T-cell (primary cell): ENCODE results near the gene SHISAL1. TPM values are rescaled to one million over a fixed set of nuclear protein-coding genes. Genes with fewer than 3 reads are reported as not detected.

ENCODE experiments used
- ATAC-seq, 4 experiments: fragments of 200-7000 bp in 3 of 4; fragments of 150-1000 bp in 1 of 4; cut with Tn5 transposase; replicated peaks in 1 of 4; 1 replicate in 3 of 4; 2 replicates in 1 of 4; pipeline ENCODE4 v1.10.0; 2021; ENCODE audit warnings: moderate library complexity in 3 of 4, mild to moderate bottlenecking in 2 of 4, moderate number of reproducible peaks in 1 of 4
- CTCF ChIA-PET, 2 donors: fragments of 300-600 bp; sonication (Branson Sonifier 250); formaldehyde crosslinking; loops; one replicate each; lab custom pipeline; 2022; ENCODE audit warnings: antibody characterized with exemption in 2 of 2; lab: Charles Lee
- POLR2A ChIA-PET, 2 donors: fragments of 300-600 bp; sonication (Branson Sonifier 250); formaldehyde crosslinking; loops; one replicate each; lab custom pipeline; 2022; ENCODE audit warnings: antibody characterized with exemption in 2 of 2; lab: Charles Lee
- DNase-seq, 35 experiments: peaks; one replicate each; pipeline versions ENCODE4 v3.0.0 to v3.0.0-alpha.2; 2013 to 2023
- H3K27ac ChIP-seq: one replicate; pipeline ENCODE4 v1.5.1; 2013; ENCODE audit warnings: low read length
- H3K27me3 ChIP-seq, 2 experiments: replicated peaks in 1 of 2; 1 replicate in 1 of 2; 2 replicates in 1 of 2; pipeline versions ENCODE4 v1.6.1 to v1.7.0; 2013; ENCODE audit warnings: low read length in 1 of 2, mixed read lengths in 1 of 2; ENCODE audit not compliant: control insufficient read depth in 2 of 2, insufficient read depth in 2 of 2; ENCODE audit errors: extremely low read depth in 1 of 2
- H3K36me3 ChIP-seq, 2 donors: 1 replicate in 1 of 2; 2 replicates in 1 of 2; pipeline versions ENCODE4 v1.6.1 to v1.7.0; 2013; ENCODE audit warnings: low read length in 1 of 2; ENCODE audit not compliant: control insufficient read depth in 2 of 2, insufficient read depth in 1 of 2; ENCODE audit errors: extremely low read depth in 1 of 2
- H3K4me1 ChIP-seq, 2 experiments: 1 replicate in 1 of 2; 2 replicates in 1 of 2; pipeline versions ENCODE4 v1.6.1 to v1.7.0; 2013; ENCODE audit warnings: low read length in 2 of 2, mixed read lengths in 1 of 2; ENCODE audit not compliant: insufficient read depth in 2 of 2, control insufficient read depth in 1 of 2; ENCODE audit errors: extremely low read depth in 1 of 2
- H3K4me3 ChIP-seq, 2 donors: 1 replicate in 1 of 2; 2 replicates in 1 of 2; pipeline versions ENCODE4 v1.5.1 to v1.7.0; 2013; ENCODE audit warnings: mild to moderate bottlenecking in 2 of 2, low read length in 1 of 2, moderate library complexity in 1 of 2; ENCODE audit not compliant: control insufficient read depth in 1 of 2; ENCODE audit errors: extremely low read depth in 1 of 2
- H3K9me3 ChIP-seq: 2 replicates; pipeline ENCODE4 v1.7.0; 2013
- H3K27ac Mint-ChIP-seq, 2 donors: one replicate each; pipeline ENCODE4 v1.8.0; 2020 to 2021; ENCODE audit warnings: mild to moderate bottlenecking in 2 of 2, mixed read lengths in 2 of 2
- H3K27me3 Mint-ChIP-seq, 2 donors: one replicate each; pipeline ENCODE4 v1.8.0; 2021 to 2022; ENCODE audit warnings: mixed read lengths in 2 of 2
- H3K36me3 Mint-ChIP-seq: one replicate; pipeline ENCODE4 v1.8.0; 2021; ENCODE audit warnings: mixed read lengths
- H3K4me1 Mint-ChIP-seq, 3 donors: one replicate each; pipeline ENCODE4 v1.8.0; 2020 to 2022; ENCODE audit warnings: mixed read lengths in 3 of 3, mild to moderate bottlenecking in 1 of 3
- H3K4me3 Mint-ChIP-seq, 3 donors: one replicate each; pipeline ENCODE4 v1.8.0; 2020 to 2022; ENCODE audit warnings: mild to moderate bottlenecking in 3 of 3, mixed read lengths in 3 of 3, moderate library complexity in 3 of 3
- H3K9me3 Mint-ChIP-seq, 3 donors: one replicate each; pipeline ENCODE4 v1.8.0; 2020 to 2022; ENCODE audit warnings: mixed read lengths in 3 of 3
- WGBS: methylation state at CpG from one replicate; pipeline ENCODE4 v1.1.5; 2013; ENCODE audit warnings: missing lambda C conversion rate; ENCODE audit not compliant: insufficient coverage; 5-methylcytosine and 5-hydroxymethylcytosine counted together
- total RNA-seq, 35 experiments: library from RNA in 6 of 35; stranded (reverse) in 6 of 35; fragments of 120-200 nt in 1 of 35; gene quantifications; one replicate each; pipeline versions ENCODE4 v1.2.1 to v1.2.4 and lab custom pipeline; 2013 to 2026

Gene SHISAL1
- total RNA-seq, 5 donors from 2014 or later (not counting 1 experiment from before 2014, with no cell fraction given) = 0.03 to 0.06 TPM; not detected in 3

GRCh38 chr22:44286646-44287045 is 26.1 kb downstream of the SHISAL1 start:
- H3K27me3 Mint-ChIP-seq = peaks cover 8 to 13% of the 10 kb centered on the region in 2 donors
- peaks cover 0 to 46% of the 10 kb centered on the region in 2 experiments for H3K27me3 ChIP-seq
- ATAC-seq (no peak), DNase-seq (no peak)
- no peak overlapping the region for H3K27ac Mint-ChIP-seq
- no peak overlapping the region for H3K27ac ChIP-seq
- no peaks in the 10 kb centered on the region for H3K36me3 ChIP-seq
- no peaks in the 10 kb centered on the region for H3K4me1 Mint-ChIP-seq
- H3K4me3 Mint-ChIP-seq = no peak overlapping the region
- WGBS = 93% methylated on average over 19 of the region's 19 CpGs
- H3K9me3 Mint-ChIP-seq = no peaks in the 10 kb centered on the region
- ChIA-PET POLR2A (no interaction called here), CTCF (no interaction called here)
- H3K4me1 ChIP-seq = no peaks in the 10 kb centered on the region
- H3K9me3 ChIP-seq = no peaks in the 10 kb centered on the region
- no peak overlapping the region for H3K4me3 ChIP-seq
- no peaks in the 10 kb centered on the region for H3K36me3 Mint-ChIP-seq

GRCh38 chr22:44284711-44285110 is 28.0 kb downstream of the SHISAL1 start:
- Mint-ChIP-seq H3K27ac (no peak overlapping the region), H3K9me3 (no peaks in the 10 kb centered on the region), H3K27me3 (peaks cover 8 to 13% of the 10 kb centered on the region in 2 donors), H3K4me1 (no peaks in the 10 kb centered on the region), H3K36me3 (no peaks in the 10 kb centered on the region), H3K4me3 (no peak overlapping the region)
- ATAC-seq (no peak), DNase-seq (no peak)
- H3K4me3 ChIP-seq = no peak overlapping the region
- CTCF ChIA-PET = no interaction called here
- H3K4me1 ChIP-seq = no peaks in the 10 kb centered on the region
- WGBS = 75% methylated on average over 3 of the region's 3 CpGs
- POLR2A ChIA-PET = no interaction called here
- H3K27ac ChIP-seq = no peak overlapping the region
- no peaks in the 10 kb centered on the region for H3K36me3 ChIP-seq
- no peaks in the 10 kb centered on the region for H3K9me3 ChIP-seq
- H3K27me3 ChIP-seq = peaks cover 0 to 43% of the 10 kb centered on the region in 2 experiments

- Histone ChIP-seq H3K36me3 (no peaks in the 10 kb centered on the region), H3K27ac (no peak overlapping the region), H3K9me3 (no peaks in the 10 kb centered on the region), H3K27me3 (peaks cover 0 to 49% of the 10 kb centered on the region in 2 experiments), H3K4me3 (no peak overlapping the region), H3K4me1 (no peaks in the 10 kb centered on the region)
- no peaks in the 10 kb centered on the region for H3K4me1 Mint-ChIP-seq
- 85% methylated on average over 20 of the region's 26 CpGs for WGBS
- H3K36me3 Mint-ChIP-seq = no peaks in the 10 kb centered on the region
- no peak overlapping the region for H3K27ac Mint-ChIP-seq
- ChIA-PET POLR2A (no interaction called here), CTCF (no interaction called here)
- DNase-seq = no peak
- no peak overlapping the region for H3K4me3 Mint-ChIP-seq
- ATAC-seq = no peak
- no peaks in the 10 kb centered on the region for H3K9me3 Mint-ChIP-seq
- peaks cover 6 to 8% of the 10 kb centered on the region in 2 donors for H3K27me3 Mint-ChIP-seq
Observed at GRCh38 chr22:44281768-44282637, 30.7 kb downstream of the SHISAL1 start.

DNA sequence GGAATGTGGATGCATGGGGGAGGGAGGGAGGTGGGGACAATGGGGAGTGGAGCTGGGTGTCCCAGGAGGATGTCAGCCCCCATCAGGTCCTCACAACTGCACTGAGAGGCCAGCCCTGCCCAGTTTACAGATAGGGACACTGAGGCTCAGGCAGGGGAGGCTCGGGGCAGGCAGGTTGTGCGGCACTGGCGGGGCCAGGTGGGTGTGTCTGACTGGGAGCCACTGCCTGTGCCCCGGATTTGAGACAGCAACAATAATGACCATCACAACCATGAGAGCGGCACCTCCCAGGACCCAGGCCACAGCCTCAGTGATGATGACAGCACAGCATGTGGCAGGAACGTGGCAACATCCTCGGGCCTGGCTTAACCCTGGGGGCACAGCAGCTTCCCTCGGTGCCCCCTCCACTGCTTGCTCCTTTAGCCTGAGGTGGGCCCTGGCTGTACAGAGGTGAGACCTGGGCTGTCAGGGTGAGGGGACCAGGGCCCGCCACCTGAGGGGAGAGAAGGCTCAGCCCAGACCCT is 32.0 kb downstream of the SHISAL1 start:
- no peaks in the 10 kb centered on the region for H3K4me1 Mint-ChIP-seq
- H3K27me3 ChIP-seq = peaks cover 0 to 47% of the 10 kb centered on the region in 2 experiments
- H3K27ac ChIP-seq = no peak overlapping the region
- POLR2A ChIA-PET = no interaction called here
- H3K36me3 Mint-ChIP-seq = no peaks in the 10 kb centered on the region
- CTCF ChIA-PET = no interaction called here
- ATAC-seq (no peak), DNase-seq (no peak)
- H3K4me3 ChIP-seq = no peak overlapping the region
- H3K27ac Mint-ChIP-seq = no peak overlapping the region
- H3K4me3 Mint-ChIP-seq = no peak overlapping the region
- peaks cover 6 to 12% of the 10 kb centered on the region in 2 donors for H3K27me3 Mint-ChIP-seq
- no peaks in the 10 kb centered on the region for H3K36me3 ChIP-seq
- no peaks in the 10 kb centered on the region for H3K9me3 ChIP-seq
- H3K9me3 Mint-ChIP-seq = no peaks in the 10 kb centered on the region
- WGBS = 81% methylated on average over 9 of the region's 9 CpGs
- no peaks in the 10 kb centered on the region for H3K4me1 ChIP-seq

DNA sequence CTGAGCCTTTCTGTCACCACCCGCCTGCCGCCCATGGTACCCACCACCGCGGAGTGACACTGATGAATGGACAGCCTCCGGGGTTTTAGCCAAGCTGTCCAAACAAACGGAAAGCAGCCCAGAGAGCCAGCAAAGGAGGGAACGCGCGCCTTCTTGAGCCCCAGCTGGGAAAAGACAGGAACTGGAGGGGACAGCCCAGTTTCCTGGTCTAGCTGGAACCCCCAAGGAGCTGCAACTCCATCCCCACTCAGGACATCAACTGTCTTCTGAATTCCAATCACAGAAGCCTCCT is 33.7 kb downstream of the SHISAL1 start:
- POLR2A ChIA-PET = no interaction called here

GRCh38 chr22:44278243-44279068 is 34.3 kb downstream of the SHISAL1 start:
- ChIA-PET POLR2A (no interaction called here), CTCF (no interaction called here)
- Mint-ChIP-seq H3K36me3 (no peaks in the 10 kb centered on the region), H3K4me3 (no peak overlapping the region), H3K4me1 (no peaks in the 10 kb centered on the region), H3K27me3 (peaks cover 3 to 15% of the 10 kb centered on the region in 2 donors), H3K9me3 (no peaks in the 10 kb centered on the region), H3K27ac (no peak overlapping the region)
- H3K4me3 ChIP-seq = no peak overlapping the region
- H3K27ac ChIP-seq = no peak overlapping the region
- no peak for ATAC-seq
- H3K36me3 ChIP-seq = no peaks in the 10 kb centered on the region
- no peaks in the 10 kb centered on the region for H3K9me3 ChIP-seq
- WGBS = 70% methylated on average over 13 of the region's 17 CpGs
- DNase-seq = no peak
- no peaks in the 10 kb centered on the region for H3K4me1 ChIP-seq
- H3K27me3 ChIP-seq = peaks cover 0 to 40% of the 10 kb centered on the region in 2 experiments

More for the DNA sequence above, 33.7 kb downstream of the SHISAL1 start:
- H3K27me3 Mint-ChIP-seq = peaks cover 3 to 15% of the 10 kb centered on the region in 2 donors
- no peak overlapping the region for H3K27ac ChIP-seq
- H3K9me3 ChIP-seq = no peaks in the 10 kb centered on the region
- H3K36me3 ChIP-seq = no peaks in the 10 kb centered on the region
- no peak overlapping the region for H3K4me3 Mint-ChIP-seq
- no peak overlapping the region for H3K27ac Mint-ChIP-seq
- H3K9me3 Mint-ChIP-seq = no peaks in the 10 kb centered on the region
- no peak for DNase-seq
- no peaks in the 10 kb centered on the region for H3K4me1 Mint-ChIP-seq
- 36% methylated on average over 9 of the region's 9 CpGs for WGBS
- CTCF ChIA-PET = no interaction called here
- H3K27me3 ChIP-seq = peaks cover 0 to 42% of the 10 kb centered on the region in 2 experiments
- ATAC-seq = no peak
- H3K4me1 ChIP-seq = no peaks in the 10 kb centered on the region
- H3K36me3 Mint-ChIP-seq = no peaks in the 10 kb centered on the region
- H3K4me3 ChIP-seq = no peak overlapping the region
